ELF-1 (cell line): ENCODE measurements around the gene NOX3.
"Not testable (repeated sequence)": the region's sequence is repeated elsewhere in the genome, so short reads cannot be mapped to it uniquely, and the experiment has no call there.

Experiments used
- DNase-seq: peaks from one replicate; pipeline ENCODE4 v3.0.0-alpha.2; 2016; ENCODE audit warnings: low read depth, low spot score

NOX3 gene

GRCh38 chr6:155455766-155456165 lies at the start of gene NOX3:
Gene NOX3 (minus strand): TSS chr6:155455839. CDS start chr6:155455800, 39 bp downstream.
- peak; percentile 29 for DNase-seq

- DNase-seq: no peak
These were observed 49.4 kb upstream of the NOX3 start for GRCh38 chr6:155504848-155505607.

- DNase-seq: no peak
These were observed 46.8 kb upstream of the NOX3 start for GRCh38 chr6:155502393-155502792.

- no peak for DNase-seq
These were observed 43.9 kb upstream of the NOX3 start for GRCh38 chr6:155499574-155499973.

GRCh38 chr6:155498370-155498769 lies 42.7 kb upstream of the NOX3 start:
- DNase-seq: no peak

GRCh38 chr6:155497273-155497672 lies 41.6 kb upstream of the NOX3 start:
- DNase-seq: no peak

- peak; percentile 77 for DNase-seq
These were observed 39.6 kb upstream of the NOX3 start for GRCh38 chr6:155495011-155495768.

GRCh38 chr6:155493694-155494143 lies 38.1 kb upstream of the NOX3 start:
- DNase-seq: peak; percentile 14

GRCh38 chr6:155493026-155493693 lies 37.5 kb upstream of the NOX3 start:
- DNase-seq: no peak

- no peak for DNase-seq
These were observed 36.6 kb upstream of the NOX3 start for GRCh38 chr6:155492061-155492735.

GRCh38 chr6:155491421-155491820 lies 35.8 kb upstream of the NOX3 start:
- no peak for DNase-seq

- DNase-seq: not testable (repeated sequence)
These were observed 32.6 kb upstream of the NOX3 start for GRCh38 chr6:155488197-155488596.

GRCh38 chr6:155487371-155488130 lies 31.9 kb upstream of the NOX3 start:
- no peak for DNase-seq

- no peak for DNase-seq
These were observed 31.2 kb upstream of the NOX3 start for GRCh38 chr6:155486721-155487294.

- no peak for DNase-seq
These were observed 30.1 kb upstream of the NOX3 start for GRCh38 chr6:155485756-155486155.

GRCh38 chr6:155483858-155484257 lies 28.2 kb upstream of the NOX3 start:
- DNase-seq: no peak

- DNase-seq: no peak
These were observed 25.6 kb upstream of the NOX3 start for GRCh38 chr6:155481215-155481614.

- DNase-seq: no peak
These were observed 18.1 kb upstream of the NOX3 start for GRCh38 chr6:155473741-155474140.

- no peak for DNase-seq
These were observed 17.2 kb upstream of the NOX3 start for GRCh38 chr6:155472886-155473285.

- not testable (repeated sequence) for DNase-seq
These were observed 15.5 kb upstream of the NOX3 start for GRCh38 chr6:155470979-155471616.
